ENCODE measurements around the gene CYP2C8.

The CYP2C8 gene

GRCh38 chr10:95056744-95057363 is 12.4 kb downstream of the CYP2C8 start:
- TF ChIP-seq CTCF (IDR thresholded peaks at IDR 0.05; ENCODE audit: low read depth, low read length): no peak
- no peak overlapping the region for H3K4me3 ChIP-seq (ENCODE audit: low read depth, low read length)

GRCh38 chr10:95049919-95050318 is 19.4 kb downstream of the CYP2C8 start:
- no peak for TF ChIP-seq CTCF (IDR thresholded peaks at IDR 0.05; ENCODE audit: low read depth, low read length)
- H3K4me3 ChIP-seq (ENCODE audit: low read depth, low read length): no peak overlapping the region

GRCh38 chr10:95048206-95048605 is 21.1 kb downstream of the CYP2C8 start:
- no peak overlapping the region for H3K4me3 ChIP-seq (ENCODE audit: low read depth, low read length)
- TF ChIP-seq CTCF (IDR thresholded peaks at IDR 0.05; ENCODE audit: low read depth, low read length): no peak

- TF ChIP-seq CTCF (IDR thresholded peaks at IDR 0.05; ENCODE audit: low read depth, low read length): no peak
- no peak overlapping the region for H3K4me3 ChIP-seq (ENCODE audit: low read depth, low read length)
Measured at GRCh38 chr10:95039281-95039680, 30.0 kb downstream of the CYP2C8 start.

GRCh38 chr10:95035332-95036295 is 33.7 kb downstream of the CYP2C8 start:
- no peak overlapping the region for H3K4me3 ChIP-seq (ENCODE audit: low read depth, low read length)
- no peak for TF ChIP-seq CTCF (IDR thresholded peaks at IDR 0.05; ENCODE audit: low read depth, low read length)

GRCh38 chr10:95034401-95034800 is 34.9 kb downstream of the CYP2C8 start:
- no peak overlapping the region for H3K4me3 ChIP-seq (ENCODE audit: low read depth, low read length)
- TF ChIP-seq CTCF (IDR thresholded peaks at IDR 0.05; ENCODE audit: low read depth, low read length): no peak

GRCh38 chr10:95031656-95032055 is 37.6 kb downstream of the CYP2C8 start:
- no peak overlapping the region for H3K4me3 ChIP-seq (ENCODE audit: low read depth, low read length)
- TF ChIP-seq CTCF (IDR thresholded peaks at IDR 0.05; ENCODE audit: low read depth, low read length): no peak

Measured in WI38 (cell line).